Glomerular endothelial cell (primary cell): ENCODE results near the gene MDM2. TPM values are rescaled to one million over a fixed set of nuclear protein-coding genes. Genes with fewer than 3 reads are reported as not detected.
"Not testable (repeated sequence)": the region's sequence is repeated elsewhere in the genome, so short reads cannot be mapped to it uniquely, and the experiment has no call there.

Experiments used
- DNase-seq: peaks from one replicate; pipeline ENCODE4 v3.0.0-alpha.2; 2011; ENCODE audit warnings: low read depth, low spot score; ENCODE audit errors: extremely low read depth
- total RNA-seq: library from RNA; depleted of rRNA; stranded (reverse); fragments of >200 nt; gene quantifications from 2 replicates; pipeline ENCODE4 v1.2.3, GENCODE V29; 2015

The MDM2 gene
- total RNA-seq, 1 donor from 2014 or later, result 197 TPM

- no peak for DNase-seq
These were observed 37.1 kb downstream of the MDM2 start for GRCh38 chr12:68844788-68845695.

GRCh38 chr12:68846811-68847210, 38.8 kb downstream of the MDM2 start:
- DNase-seq, result no peak

GRCh38 chr12:68850390-68850789, 42.4 kb downstream of the MDM2 start:
- DNase-seq, result no peak

- DNase-seq, result no peak
These were observed 43.8 kb downstream of the MDM2 start for GRCh38 chr12:68851592-68852306.

GRCh38 chr12:68853396-68854077, 45.6 kb downstream of the MDM2 start:
- no peak for DNase-seq

GRCh38 chr12:68854078-68854468, 46.1 kb downstream of the MDM2 start:
- DNase-seq, result no peak

GRCh38 chr12:68854554-68854953, 46.6 kb downstream of the MDM2 start:
- no peak for DNase-seq

GRCh38 chr12:68855111-68855510, 47.1 kb downstream of the MDM2 start:
- no peak for DNase-seq

- no peak for DNase-seq
These were observed 47.8 kb downstream of the MDM2 start for GRCh38 chr12:68855771-68856170.

GRCh38 chr12:68856510-68856909, 48.5 kb downstream of the MDM2 start:
- DNase-seq, result no peak

GRCh38 chr12:68861890-68862289, 53.9 kb downstream of the MDM2 start:
- no peak for DNase-seq

- no peak for DNase-seq
These were observed 55.3 kb downstream of the MDM2 start for GRCh38 chr12:68863109-68863770.

GRCh38 chr12:68863886-68864454, 56.0 kb downstream of the MDM2 start:
- DNase-seq, result not testable (repeated sequence)

- DNase-seq, result no peak
These were observed 56.6 kb downstream of the MDM2 start for GRCh38 chr12:68864604-68865003.

- DNase-seq, result no peak
These were observed 57.6 kb downstream of the MDM2 start for GRCh38 chr12:68865399-68866164.

GRCh38 chr12:68866950-68867349, 59.0 kb downstream of the MDM2 start:
- no peak for DNase-seq

- no peak for DNase-seq
These were observed 59.6 kb downstream of the MDM2 start for GRCh38 chr12:68867606-68868005.

- no peak for DNase-seq
These were observed 60.2 kb downstream of the MDM2 start for GRCh38 chr12:68868043-68868790.

- no peak for DNase-seq
These were observed 62.0 kb downstream of the MDM2 start for GRCh38 chr12:68870011-68870410.
